Measurements from ENCODE around the gene TRUB1.

GRCh38 chr10:114917459-114917858 lies 20.5 kb upstream of the TRUB1 start:
- TF ChIP-seq, protein P1, sequence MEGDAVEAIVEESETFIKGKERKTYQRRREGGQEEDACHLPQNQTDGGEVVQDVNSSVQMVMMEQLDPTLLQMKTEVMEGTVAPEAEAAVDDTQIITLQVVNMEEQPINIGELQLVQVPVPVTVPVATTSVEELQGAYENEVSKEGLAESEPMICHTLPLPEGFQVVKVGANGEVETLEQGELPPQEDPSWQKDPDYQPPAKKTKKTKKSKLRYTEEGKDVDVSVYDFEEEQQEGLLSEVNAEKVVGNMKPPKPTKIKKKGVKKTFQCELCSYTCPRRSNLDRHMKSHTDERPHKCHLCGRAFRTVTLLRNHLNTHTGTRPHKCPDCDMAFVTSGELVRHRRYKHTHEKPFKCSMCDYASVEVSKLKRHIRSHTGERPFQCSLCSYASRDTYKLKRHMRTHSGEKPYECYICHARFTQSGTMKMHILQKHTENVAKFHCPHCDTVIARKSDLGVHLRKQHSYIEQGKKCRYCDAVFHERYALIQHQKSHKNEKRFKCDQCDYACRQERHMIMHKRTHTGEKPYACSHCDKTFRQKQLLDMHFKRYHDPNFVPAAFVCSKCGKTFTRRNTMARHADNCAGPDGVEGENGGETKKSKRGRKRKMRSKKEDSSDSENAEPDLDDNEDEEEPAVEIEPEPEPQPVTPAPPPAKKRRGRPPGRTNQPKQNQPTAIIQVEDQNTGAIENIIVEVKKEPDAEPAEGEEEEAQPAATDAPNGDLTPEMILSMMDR (IDR thresholded peaks at IDR 0.05; ENCODE audit: low read depth, low read length, poor library complexity, severe bottlenecking): no peak
- TF ChIP-seq EZH2phosphoT487 (IDR thresholded peaks at IDR 0.05; ENCODE audit: borderline replicate concordance, low read length): no peak
